GM21515 (cell line): ENCODE measurements around the gene ZSWIM5.
"Not testable (repeated sequence)": the region's sequence is repeated elsewhere in the genome, so short reads cannot be mapped to it uniquely, and the experiment has no call there.

Experiments used
- ATAC-seq: cut with Tn5 transposase; IDR thresholded peaks from one replicate; pipeline ENCODE4 v1.9.1; 2021; ENCODE audit not compliant: unreplicated experiment

The ZSWIM5 gene

GRCh38 chr1:45205910-45206721 is at the start of gene ZSWIM5:
TSS of gene ZSWIM5 (minus strand) at chr1:45206605. CDS start at chr1:45206350, 255 bp downstream.
- ATAC-seq = no peak

GRCh38 chr1:45254490-45254889 is 48.1 kb upstream of the ZSWIM5 start:
- ATAC-seq = no peak

GRCh38 chr1:45250544-45250943 is 44.1 kb upstream of the ZSWIM5 start:
- ATAC-seq = no peak

- not testable (repeated sequence) for ATAC-seq
Observed at GRCh38 chr1:45248004-45248403, 41.6 kb upstream of the ZSWIM5 start.

- ATAC-seq = no peak
Observed at GRCh38 chr1:45246760-45247159, 40.4 kb upstream of the ZSWIM5 start.

GRCh38 chr1:45246359-45246758 is 40.0 kb upstream of the ZSWIM5 start:
- not testable (repeated sequence) for ATAC-seq

- no peak for ATAC-seq
Observed at GRCh38 chr1:45244660-45245059, 38.3 kb upstream of the ZSWIM5 start.

GRCh38 chr1:45243476-45244343 is 37.3 kb upstream of the ZSWIM5 start:
- no peak for ATAC-seq

- ATAC-seq = no peak
Observed at GRCh38 chr1:45238846-45239245, 32.4 kb upstream of the ZSWIM5 start.

GRCh38 chr1:45236136-45236535 is 29.7 kb upstream of the ZSWIM5 start:
- no peak for ATAC-seq

- no peak for ATAC-seq
Observed at GRCh38 chr1:45230537-45230936, 24.1 kb upstream of the ZSWIM5 start.

- no peak for ATAC-seq
Observed at GRCh38 chr1:45225598-45225997, 19.2 kb upstream of the ZSWIM5 start.

GRCh38 chr1:45223710-45224109 is 17.3 kb upstream of the ZSWIM5 start:
- ATAC-seq = not testable (repeated sequence)

GRCh38 chr1:45221716-45222115 is 15.3 kb upstream of the ZSWIM5 start:
- ATAC-seq = no peak

GRCh38 chr1:45216861-45217260 is 10.5 kb upstream of the ZSWIM5 start:
- no peak for ATAC-seq

- no peak for ATAC-seq
Observed at GRCh38 chr1:45216200-45216541, 9.8 kb upstream of the ZSWIM5 start.

- ATAC-seq = no peak
Observed at GRCh38 chr1:45215485-45216199, 9.2 kb upstream of the ZSWIM5 start.

- ATAC-seq = no peak
Observed at GRCh38 chr1:45213892-45214291, 7.5 kb upstream of the ZSWIM5 start.

- ATAC-seq = no peak
Observed at GRCh38 chr1:45211076-45211475, 4.7 kb upstream of the ZSWIM5 start.

- ATAC-seq = no peak
Observed at GRCh38 chr1:45206808-45207623, 611 bp upstream of the ZSWIM5 start.
